Lung (tissue), 12 donors: ENCODE results near the gene RPL4. TPM values are rescaled to one million over a fixed set of nuclear protein-coding genes. Genes with fewer than 3 reads are reported as not detected.

Experiments
- ATAC-seq: fragments of 200-7000 bp; cut with Tn5 transposase; one replicate; pipeline ENCODE4 v1.9.1; 2020; ENCODE audit warnings: moderate number of reproducible peaks; ENCODE audit not compliant: insufficient read depth, low FRiP score
- DNase-seq, 3 donors: peaks; one replicate each; pipeline ENCODE4 v3.0.0-alpha.2; 2013 to 2017
- H3K27ac ChIP-seq, 2 donors: one replicate each; pipeline ENCODE4 v1.5.1; 2013; ENCODE audit warnings: mild to moderate bottlenecking in 2 of 2, moderate library complexity in 2 of 2, control low read depth in 1 of 2, inconsistent platforms in 1 of 2, low read depth in 1 of 2, low read length in 1 of 2
- H3K27me3 ChIP-seq, 3 donors: one replicate each; pipeline ENCODE4 v1.5.1; 2013; ENCODE audit warnings: low read length in 2 of 3; ENCODE audit not compliant: control insufficient read depth in 3 of 3, insufficient read depth in 3 of 3
- H3K36me3 ChIP-seq, 4 donors: one replicate each; pipeline ENCODE4 v1.5.1; 2013; ENCODE audit warnings: low read length in 4 of 4, mild to moderate bottlenecking in 1 of 4, moderate library complexity in 1 of 4; ENCODE audit not compliant: control insufficient read depth in 4 of 4, insufficient read depth in 4 of 4
- H3K4me1 ChIP-seq, 5 donors: one replicate each; pipeline ENCODE4 v1.5.1; 2013; ENCODE audit warnings: low read length in 5 of 5, mild to moderate bottlenecking in 2 of 5, moderate library complexity in 1 of 5; ENCODE audit not compliant: control insufficient read depth in 5 of 5, insufficient read depth in 5 of 5
- H3K4me3 ChIP-seq: one replicate; pipeline ENCODE4 v1.5.1; 2013; ENCODE audit warnings: mild to moderate bottlenecking, control low read depth, moderate library complexity
- H3K9ac ChIP-seq, 2 donors: one replicate each; pipeline ENCODE4 v1.5.1; 2013; ENCODE audit warnings: low read length in 2 of 2, control low read depth in 1 of 2; ENCODE audit not compliant: insufficient read depth in 1 of 2
- H3K9me3 ChIP-seq, 4 donors: one replicate each; pipeline ENCODE4 v1.5.1; 2013; ENCODE audit warnings: low read length in 3 of 4, mild to moderate bottlenecking in 1 of 4, moderate library complexity in 1 of 4; ENCODE audit not compliant: control insufficient read depth in 4 of 4, insufficient read depth in 3 of 4
- WGBS, 2 donors: extraction: QIAGEN DNeasy Blood & Tissue Kit; methylation state at CpG; one replicate each; pipeline ENCODE4 v1.1.7; 2013; 5-methylcytosine and 5-hydroxymethylcytosine counted together
- polyA plus RNA-seq, 2 donors: library from polyadenylated mRNA; stranded (reverse); fragments of 200-250 nt; gene quantifications; one replicate each; pipeline ENCODE4 v1.2.1, GENCODE V29; 2013
- total RNA-seq, 2 donors: library from RNA; depleted of rRNA in 1 of 2; stranded (reverse); fragments of >200 nt in 1 of 2; gene quantifications; one replicate each; pipeline ENCODE4 v1.2.1, GENCODE V29; 2014 to 2021
- TF ChIP-seq, protein P1 (sequence below): IDR thresholded peaks from 2 replicates; pipeline ENCODE4 v1.5.1; 2012; ENCODE audit warnings: mild to moderate bottlenecking; ENCODE audit errors: control extremely low read depth, extremely low read depth
- donor health status: control.
- donor health status: control.
- donor health status: Bipolar disorder and iron deficiency.
- donor health status: healthy.
- donor health status: DM: yes; HTN: yes; CAD: no.

Gene RPL4
- total and polyA plus RNA-seq, 4 donors, result 1,560 to 2,503 (median 2,434) TPM

GRCh38 chr15:66494262-66494661 is 10.4 kb downstream of the RPL4 start:
- Histone ChIP-seq H3K27ac (no peak overlapping the region), H3K27me3 (no peaks in the 10 kb centered on the region), H3K9ac (no peak overlapping the region), H3K4me3 (no peak overlapping the region), H3K9me3 (no peaks in the 10 kb centered on the region), H3K4me1 (peaks cover 0 to 16% (median 0%) of the 10 kb centered on the region in 5 donors), H3K36me3 (peaks cover 18 to 35% (median 29%) of the 10 kb centered on the region in 4 donors)
- DNase-seq, result no peak
- TF ChIP-seq, protein P1, sequence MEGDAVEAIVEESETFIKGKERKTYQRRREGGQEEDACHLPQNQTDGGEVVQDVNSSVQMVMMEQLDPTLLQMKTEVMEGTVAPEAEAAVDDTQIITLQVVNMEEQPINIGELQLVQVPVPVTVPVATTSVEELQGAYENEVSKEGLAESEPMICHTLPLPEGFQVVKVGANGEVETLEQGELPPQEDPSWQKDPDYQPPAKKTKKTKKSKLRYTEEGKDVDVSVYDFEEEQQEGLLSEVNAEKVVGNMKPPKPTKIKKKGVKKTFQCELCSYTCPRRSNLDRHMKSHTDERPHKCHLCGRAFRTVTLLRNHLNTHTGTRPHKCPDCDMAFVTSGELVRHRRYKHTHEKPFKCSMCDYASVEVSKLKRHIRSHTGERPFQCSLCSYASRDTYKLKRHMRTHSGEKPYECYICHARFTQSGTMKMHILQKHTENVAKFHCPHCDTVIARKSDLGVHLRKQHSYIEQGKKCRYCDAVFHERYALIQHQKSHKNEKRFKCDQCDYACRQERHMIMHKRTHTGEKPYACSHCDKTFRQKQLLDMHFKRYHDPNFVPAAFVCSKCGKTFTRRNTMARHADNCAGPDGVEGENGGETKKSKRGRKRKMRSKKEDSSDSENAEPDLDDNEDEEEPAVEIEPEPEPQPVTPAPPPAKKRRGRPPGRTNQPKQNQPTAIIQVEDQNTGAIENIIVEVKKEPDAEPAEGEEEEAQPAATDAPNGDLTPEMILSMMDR, result no peak
- 30 to 65% methylated on average over 2 of the region's 2 CpGs for WGBS, 2 donors
- no peak for ATAC-seq

GRCh38 chr15:66491846-66492245 is 12.8 kb downstream of the RPL4 start:
- no peak for DNase-seq
- Histone ChIP-seq H3K9ac (no peak overlapping the region), H3K27me3 (no peaks in the 10 kb centered on the region), H3K27ac (peak overlapping the region in 1 of 2 donors; percentile 52), H3K4me3 (no peak overlapping the region), H3K36me3 (peaks cover 13 to 37% (median 29%) of the 10 kb centered on the region in 4 donors), H3K9me3 (no peaks in the 10 kb centered on the region), H3K4me1 (peaks cover 0 to 5% (median 2%) of the 10 kb centered on the region in 5 donors)
- TF ChIP-seq, protein P1, result no peak
- 68 to 92% methylated on average over 3 of the region's 3 CpGs for WGBS, 2 donors
- no peak for ATAC-seq

- TF ChIP-seq, protein P1, result no peak
- peaks cover 0 to 5% (median 0%) of the 10 kb centered on the region in 5 donors for H3K4me1 ChIP-seq
- DNase-seq (peak in 1 of 3 donors; percentile 11), ATAC-seq (peak; percentile 19)
- no peaks in the 10 kb centered on the region for H3K27me3 ChIP-seq
- H3K4me3 ChIP-seq, result no peak overlapping the region
- H3K27ac ChIP-seq, result no peak overlapping the region
- peaks cover 20 to 37% (median 31%) of the 10 kb centered on the region in 4 donors for H3K36me3 ChIP-seq
- WGBS, 2 donors, result 78 to 82% methylated on average over 6 of the region's 6 CpGs
- no peak overlapping the region for H3K9ac ChIP-seq
- no peaks in the 10 kb centered on the region for H3K9me3 ChIP-seq
These were observed 15.4 kb downstream of the RPL4 start for GRCh38 chr15:66489179-66489791.
